Endothelial cell of umbilical vein (primary cell): ENCODE results near the gene CUX1.

Experiments used
- POLR2A ChIP-seq: IDR thresholded peaks from 2 replicates; pipeline ENCODE4 v1.6.1; 2012; ENCODE audit warnings: low read depth, mild to moderate bottlenecking, control low read depth, low read length
- POLR2AphosphoS5 ChIP-seq: IDR thresholded peaks from 2 replicates; pipeline ENCODE4 v1.6.1; 2012; ENCODE audit warnings: low read depth, mild to moderate bottlenecking, control low read depth, low read length, moderate library complexity; ENCODE audit not compliant: insufficient read depth
- TF ChIP-seq, protein P1 (sequence below), 2 donors: IDR thresholded peaks; 1 replicate in 1 of 2; 2 replicates in 1 of 2; pipeline ENCODE4 v1.5.1; 2011; ENCODE audit warnings: low read length in 2 of 2, mild to moderate bottlenecking in 2 of 2, moderate library complexity in 2 of 2, control low read depth in 1 of 2, inconsistent platforms in 1 of 2, low read depth in 1 of 2; ENCODE audit not compliant: insufficient read depth in 1 of 2; ENCODE audit errors: extremely low read depth in 1 of 2

DNA sequence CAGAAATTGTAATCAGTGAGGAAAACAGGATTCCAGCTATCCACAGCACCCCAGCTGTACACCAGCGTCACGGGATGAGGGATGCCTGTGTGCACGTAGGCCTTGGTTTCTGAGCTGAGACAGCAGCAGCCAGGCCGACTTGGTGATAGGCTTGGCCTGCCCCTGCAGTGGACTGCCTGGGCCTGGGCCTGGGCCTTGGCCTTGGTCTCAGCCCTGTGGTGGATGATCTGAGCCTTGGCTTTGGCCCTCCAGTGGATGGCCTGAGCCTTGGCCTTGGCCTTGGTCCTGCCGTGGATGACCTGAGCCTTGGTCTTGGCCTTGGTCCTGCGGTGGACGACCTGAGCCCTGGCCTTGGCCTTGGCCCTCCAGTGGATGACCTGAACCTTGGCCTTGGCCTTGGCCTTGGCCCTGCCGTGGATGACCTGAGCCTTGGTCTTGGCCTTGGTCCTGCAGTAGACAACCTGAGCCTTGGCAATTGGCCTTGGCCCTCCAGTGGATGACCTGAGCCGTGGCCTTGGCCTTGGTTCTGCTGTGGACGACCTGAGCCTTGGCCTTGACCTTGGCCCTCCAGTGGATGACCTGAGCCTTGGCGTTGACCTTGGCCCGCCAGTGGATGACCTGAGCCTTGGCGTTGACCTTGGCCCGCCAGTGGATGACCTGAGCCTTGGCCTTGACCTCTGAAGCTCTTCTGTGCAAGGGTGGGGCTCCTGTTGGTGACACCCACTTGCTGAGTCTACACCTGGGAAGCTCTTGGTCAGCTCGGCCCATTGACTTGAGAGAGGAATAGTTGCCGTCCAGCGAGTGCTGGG is 93.8 kb downstream of the CUX1 start:
- TF ChIP-seq, protein P1, sequence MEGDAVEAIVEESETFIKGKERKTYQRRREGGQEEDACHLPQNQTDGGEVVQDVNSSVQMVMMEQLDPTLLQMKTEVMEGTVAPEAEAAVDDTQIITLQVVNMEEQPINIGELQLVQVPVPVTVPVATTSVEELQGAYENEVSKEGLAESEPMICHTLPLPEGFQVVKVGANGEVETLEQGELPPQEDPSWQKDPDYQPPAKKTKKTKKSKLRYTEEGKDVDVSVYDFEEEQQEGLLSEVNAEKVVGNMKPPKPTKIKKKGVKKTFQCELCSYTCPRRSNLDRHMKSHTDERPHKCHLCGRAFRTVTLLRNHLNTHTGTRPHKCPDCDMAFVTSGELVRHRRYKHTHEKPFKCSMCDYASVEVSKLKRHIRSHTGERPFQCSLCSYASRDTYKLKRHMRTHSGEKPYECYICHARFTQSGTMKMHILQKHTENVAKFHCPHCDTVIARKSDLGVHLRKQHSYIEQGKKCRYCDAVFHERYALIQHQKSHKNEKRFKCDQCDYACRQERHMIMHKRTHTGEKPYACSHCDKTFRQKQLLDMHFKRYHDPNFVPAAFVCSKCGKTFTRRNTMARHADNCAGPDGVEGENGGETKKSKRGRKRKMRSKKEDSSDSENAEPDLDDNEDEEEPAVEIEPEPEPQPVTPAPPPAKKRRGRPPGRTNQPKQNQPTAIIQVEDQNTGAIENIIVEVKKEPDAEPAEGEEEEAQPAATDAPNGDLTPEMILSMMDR (IDR thresholded peaks at IDR 0.05; ENCODE audit: extremely low read depth in 1 of 2, insufficient read depth in 1 of 2, low read depth in 1 of 2, low read length in 2 of 2): no peak
- TF ChIP-seq POLR2AphosphoS5: no peak
- no peak for TF ChIP-seq POLR2A
